HG03066 (cell line): ENCODE results near the gene TIE1.

Experiments
- ATAC-seq: cut with Tn5 transposase; IDR thresholded peaks from one replicate; pipeline ENCODE4 v1.9.1; 2021; ENCODE audit warnings: low read depth; ENCODE audit not compliant: unreplicated experiment

The TIE1 gene

DNA sequence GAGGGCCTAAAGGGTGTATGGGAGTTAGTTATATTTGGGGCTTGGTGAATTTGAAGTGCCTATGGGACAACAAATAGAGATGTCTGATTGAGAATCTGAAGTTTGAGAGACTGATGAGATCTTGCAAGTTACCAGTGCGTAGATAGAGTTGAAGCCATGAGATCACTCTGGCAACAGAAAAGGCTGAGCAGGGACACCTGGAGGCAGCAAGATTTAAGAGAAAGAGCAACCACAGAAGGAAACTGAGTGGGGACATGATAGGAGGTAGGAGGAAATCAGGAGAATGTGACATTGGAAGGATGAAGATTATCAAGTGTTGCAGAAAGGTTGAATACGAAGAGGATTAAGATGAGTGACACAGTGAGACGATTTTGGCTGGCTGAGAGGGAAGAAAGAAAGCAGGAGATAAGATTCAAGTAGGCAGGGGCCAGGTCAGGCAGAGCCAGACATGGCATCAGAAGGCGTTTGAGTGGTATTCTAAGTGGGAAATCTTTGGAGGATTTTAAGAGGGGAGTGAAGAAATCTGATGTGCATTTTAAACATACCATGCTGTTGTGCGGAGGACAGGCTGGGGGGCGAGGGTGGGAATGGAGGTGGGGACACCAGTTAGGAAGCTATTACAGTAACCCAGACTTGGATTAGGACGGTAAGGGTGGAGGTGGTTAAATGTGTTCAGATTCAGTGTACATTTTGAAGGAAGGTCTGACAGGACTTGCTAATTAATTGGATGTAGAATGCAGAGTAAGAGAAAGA, 33.8 kb downstream of the TIE1 start:
- ATAC-seq: no peak

DNA sequence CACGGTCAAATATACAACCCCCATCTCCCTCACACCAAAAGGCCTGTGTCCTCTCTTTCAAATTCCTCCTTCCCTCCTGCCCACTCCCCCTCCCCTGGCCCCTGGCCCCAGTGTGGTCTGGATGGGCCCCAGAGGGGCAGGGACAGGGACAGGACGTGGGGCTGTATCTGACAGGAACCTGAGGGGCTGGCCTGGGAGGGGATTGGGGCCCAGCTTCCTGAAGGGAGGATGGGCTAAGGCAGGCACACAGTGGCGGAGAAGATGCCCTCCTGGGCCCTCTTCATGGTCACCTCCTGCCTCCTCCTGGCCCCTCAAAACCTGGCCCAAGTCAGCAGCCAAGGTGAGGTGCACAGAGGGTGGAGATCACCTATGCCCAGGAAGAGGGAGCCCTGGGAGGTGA, 36.8 kb downstream of the TIE1 start, which contains the start of gene MPL:
Gene MPL (plus strand): TSS at position 231 of the 400 bp plus-strand sequence. CDS start 31 bp downstream, at position 262.
- no peak for ATAC-seq

DNA sequence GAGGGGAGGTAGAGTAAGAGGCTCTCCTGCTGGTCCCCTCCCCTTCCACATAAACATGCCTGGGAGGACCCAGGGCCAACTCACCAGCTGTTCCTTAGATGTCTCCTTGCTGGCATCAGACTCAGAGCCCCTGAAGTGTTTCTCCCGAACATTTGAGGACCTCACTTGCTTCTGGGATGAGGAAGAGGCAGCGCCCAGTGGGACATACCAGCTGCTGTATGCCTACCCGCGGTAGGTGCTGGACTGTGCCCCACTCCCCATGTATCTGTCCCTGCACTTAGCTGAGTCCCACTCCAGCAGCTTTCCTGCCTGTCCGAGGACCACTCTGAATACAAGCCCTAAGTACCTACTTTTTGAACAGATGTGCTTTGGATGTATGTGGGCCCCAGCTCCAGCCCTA, 37.2 kb downstream of the TIE1 start:
- ATAC-seq: no peak

DNA sequence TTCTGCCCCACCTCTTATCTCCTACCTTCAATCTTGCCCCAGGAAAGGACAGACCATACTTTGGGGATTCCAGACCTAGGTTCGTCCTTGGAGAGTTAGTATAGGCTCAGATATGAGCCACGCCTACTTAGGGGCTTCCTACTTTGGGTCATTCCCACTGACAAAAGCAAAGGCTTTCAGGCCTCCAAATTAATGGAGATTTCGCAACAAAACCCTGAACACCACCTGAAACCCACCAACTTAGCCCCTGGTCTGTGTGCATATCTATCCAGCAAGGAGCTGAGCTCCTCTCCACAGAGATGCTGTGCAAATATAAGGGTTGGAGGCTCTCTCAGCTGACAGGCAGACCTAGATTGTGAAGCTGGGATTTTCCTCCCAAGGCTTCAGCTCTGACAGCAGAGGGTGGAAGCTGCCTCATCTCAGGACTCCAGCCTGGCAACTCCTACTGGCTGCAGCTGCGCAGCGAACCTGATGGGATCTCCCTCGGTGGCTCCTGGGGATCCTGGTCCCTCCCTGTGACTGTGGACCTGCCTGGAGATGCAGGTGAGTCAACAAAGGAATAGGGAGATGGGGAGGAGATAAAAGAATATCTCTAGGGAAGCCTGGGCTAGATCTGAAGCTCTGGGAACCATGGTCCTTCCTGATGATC, 38.9 kb downstream of the TIE1 start:
- no peak for ATAC-seq

DNA sequence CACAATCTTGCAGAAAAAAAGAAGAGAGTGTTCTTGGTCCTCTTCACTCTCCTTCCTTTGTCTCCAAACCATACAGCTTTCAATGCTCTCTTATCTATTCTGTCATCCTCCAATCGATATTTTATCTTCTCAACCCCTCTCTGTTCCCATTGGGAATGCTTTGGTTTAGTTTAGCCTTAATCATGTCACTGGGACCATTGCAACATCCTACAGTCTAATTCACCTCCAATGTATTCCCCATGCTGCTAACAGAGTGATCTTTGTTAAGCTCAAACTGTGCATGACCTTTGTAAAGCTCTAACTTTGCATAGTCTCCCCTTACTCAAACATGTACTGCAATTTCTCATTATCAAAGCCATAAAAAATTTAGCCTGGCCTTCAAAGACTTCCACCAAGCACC, 39.8 kb downstream of the TIE1 start:
- no peak for ATAC-seq

DNA sequence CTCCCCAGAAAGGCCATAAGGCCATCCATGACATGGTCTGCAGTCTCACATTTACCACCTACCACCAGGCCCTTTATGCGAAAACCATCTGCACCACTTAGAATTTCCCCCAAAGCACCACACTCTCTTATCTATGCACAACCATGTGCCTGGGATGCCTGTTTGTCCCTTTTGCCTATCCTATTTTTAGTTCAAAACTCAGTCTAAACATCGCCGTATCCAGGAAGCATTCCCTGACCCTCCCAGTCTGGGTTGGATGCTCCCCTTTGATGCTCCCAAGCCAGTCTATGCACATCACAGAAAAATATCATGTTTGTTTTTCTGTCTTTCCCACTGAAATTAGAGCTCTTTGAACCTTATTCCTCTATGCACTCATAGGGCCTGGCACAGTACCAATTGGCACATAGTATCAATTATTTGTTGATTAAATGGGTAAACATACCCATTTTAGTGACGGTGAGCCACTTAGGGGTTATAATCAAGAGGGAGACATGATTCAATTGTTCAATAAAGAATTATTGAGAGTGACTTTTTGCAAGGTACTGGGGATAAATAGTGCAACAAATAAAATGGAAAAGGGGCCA, 43.6 kb downstream of the TIE1 start:
- ATAC-seq: no peak

DNA sequence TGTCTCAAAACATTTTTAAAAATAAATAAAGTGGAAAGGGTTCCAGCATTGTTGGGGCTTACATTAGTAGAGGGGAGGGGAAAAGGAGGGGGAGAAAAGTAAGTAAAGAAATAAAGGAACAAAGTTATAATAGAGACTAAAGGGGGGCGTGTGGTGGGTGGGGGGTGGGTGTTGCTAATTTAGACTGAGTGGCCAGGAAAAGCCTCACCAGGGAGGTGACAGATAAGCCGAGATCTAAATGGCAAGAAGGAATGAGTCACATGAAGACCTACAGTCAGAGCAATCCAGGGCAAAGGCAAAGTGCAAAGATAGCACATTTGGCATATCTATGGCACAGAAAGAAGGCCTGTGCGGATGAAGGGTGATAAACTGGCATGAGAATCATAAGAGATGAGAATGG, 44.3 kb downstream of the TIE1 start:
- ATAC-seq: no peak

DNA sequence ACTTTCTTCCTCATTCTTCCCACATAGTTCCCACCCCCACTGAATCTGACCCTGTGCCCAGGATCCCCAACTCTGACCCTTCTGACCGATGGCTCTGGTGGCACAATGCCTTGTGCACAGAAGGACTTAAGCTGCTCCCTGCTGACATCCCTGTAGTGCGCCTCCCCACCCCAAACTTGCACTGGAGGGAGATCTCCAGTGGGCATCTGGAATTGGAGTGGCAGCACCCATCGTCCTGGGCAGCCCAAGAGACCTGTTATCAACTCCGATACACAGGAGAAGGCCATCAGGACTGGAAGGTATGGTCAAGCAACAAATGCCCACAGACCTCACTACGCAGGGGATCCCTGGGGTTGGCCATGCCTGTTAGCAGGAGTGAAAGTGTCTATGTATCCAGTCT, 45.9 kb downstream of the TIE1 start:
- no peak for ATAC-seq

DNA sequence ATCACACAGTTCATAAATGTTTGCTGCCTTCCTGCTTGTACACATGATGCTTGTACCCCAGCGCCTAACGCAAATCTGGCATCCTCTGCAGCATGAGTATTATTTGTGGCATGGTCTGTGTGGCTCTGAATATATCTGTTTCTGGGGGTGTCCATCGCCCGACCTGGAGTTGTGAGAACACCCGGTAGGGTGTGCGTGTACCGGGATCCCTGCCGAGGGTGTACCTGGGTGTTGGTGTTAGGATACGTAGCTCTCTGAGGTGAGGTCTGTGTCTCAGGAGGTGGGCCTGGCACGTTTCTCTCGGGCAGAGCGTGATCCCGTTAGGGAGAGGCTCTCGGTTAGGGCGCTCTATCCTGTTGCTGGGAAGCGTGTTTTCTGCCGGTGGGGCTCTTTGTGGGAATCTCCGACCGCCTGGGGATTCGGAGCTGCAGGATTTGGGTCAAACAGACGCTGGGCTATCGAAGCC, 47.6 kb downstream of the TIE1 start:
- ATAC-seq: no peak

DNA sequence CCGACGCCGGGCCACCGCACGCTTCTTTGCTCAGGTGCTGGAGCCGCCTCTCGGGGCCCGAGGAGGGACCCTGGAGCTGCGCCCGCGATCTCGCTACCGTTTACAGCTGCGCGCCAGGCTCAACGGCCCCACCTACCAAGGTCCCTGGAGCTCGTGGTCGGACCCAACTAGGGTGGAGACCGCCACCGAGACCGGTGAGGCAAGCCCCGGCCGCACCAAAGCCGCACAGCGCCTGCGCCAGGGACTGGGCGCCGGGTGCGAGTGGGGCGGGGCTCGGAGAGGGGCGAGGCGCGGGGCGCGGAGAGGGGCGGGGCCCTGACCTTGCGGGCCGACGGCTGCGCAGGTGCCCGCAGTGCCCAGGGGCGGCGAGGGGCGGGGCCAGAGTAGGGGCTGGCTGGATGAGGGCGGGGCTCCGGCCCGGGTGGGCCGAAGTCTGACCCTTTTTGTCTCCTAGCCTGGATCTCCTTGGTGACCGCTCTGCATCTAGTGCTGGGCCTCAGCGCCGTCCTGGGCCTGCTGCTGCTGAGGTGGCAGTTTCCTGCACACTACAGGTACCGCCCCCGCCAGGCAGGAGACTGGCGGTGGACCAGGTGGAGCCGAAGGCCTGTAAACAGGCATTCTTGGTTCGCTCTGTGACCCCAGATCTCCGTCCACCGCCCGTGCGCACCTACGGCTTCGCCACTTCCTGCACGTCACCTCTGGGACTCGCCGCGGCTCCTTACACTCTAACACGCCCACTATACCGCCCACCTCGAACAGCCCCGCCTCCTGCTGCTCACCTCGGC, 48.2 kb downstream of the TIE1 start:
- peak; percentile 90 for ATAC-seq

DNA sequence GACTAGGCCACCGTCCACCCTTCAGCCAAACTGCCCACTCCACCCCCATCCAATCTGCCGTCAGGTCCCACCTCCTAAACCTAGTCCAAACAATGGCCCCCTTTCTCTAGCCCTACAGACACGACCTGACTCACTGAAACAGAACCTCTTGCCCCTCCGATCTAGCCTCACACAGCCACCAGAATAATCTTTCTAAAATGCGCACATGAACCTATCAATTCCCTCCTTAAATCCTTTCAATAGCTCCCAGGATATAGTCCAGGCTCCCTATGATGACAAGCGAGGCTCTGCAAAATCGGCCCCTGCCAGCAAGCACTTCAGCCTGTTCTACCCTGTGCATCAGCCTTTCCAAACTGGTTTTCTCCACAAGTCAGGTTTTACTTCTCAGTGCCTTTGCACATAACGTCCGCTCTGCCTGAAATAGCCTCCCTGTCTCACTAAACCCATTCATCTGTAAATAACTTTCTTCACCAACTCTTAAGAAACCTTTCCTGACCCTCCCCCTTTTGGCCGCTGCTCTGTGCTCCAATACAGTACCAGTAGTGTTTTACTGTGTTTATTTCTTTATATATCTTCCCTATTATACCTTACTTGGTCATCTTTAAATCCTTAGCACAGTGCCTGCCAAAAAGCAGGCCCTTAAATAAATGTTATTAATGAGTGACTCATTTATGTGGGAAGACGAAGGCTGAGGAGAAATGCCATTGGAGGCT, 49.0 kb downstream of the TIE1 start:
- ATAC-seq: no peak

DNA sequence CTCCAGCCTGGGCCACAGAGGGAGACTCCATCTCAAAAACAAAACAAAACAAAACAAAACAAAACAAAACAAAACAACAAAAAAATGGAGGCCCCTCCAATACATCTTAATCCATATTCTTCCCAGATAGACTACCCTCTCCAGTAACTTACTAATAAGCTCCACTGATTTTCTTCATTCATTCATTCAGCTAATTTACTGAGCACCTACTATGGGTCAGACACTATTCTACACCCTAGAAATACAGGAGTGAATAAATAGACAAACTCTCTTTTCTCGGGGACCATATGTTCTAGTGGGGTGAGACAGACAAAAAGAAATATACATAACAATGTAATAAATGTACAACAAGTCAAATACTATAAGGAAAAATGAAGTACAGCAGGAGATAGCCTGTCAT, 50.2 kb downstream of the TIE1 start:
- no peak for ATAC-seq

DNA sequence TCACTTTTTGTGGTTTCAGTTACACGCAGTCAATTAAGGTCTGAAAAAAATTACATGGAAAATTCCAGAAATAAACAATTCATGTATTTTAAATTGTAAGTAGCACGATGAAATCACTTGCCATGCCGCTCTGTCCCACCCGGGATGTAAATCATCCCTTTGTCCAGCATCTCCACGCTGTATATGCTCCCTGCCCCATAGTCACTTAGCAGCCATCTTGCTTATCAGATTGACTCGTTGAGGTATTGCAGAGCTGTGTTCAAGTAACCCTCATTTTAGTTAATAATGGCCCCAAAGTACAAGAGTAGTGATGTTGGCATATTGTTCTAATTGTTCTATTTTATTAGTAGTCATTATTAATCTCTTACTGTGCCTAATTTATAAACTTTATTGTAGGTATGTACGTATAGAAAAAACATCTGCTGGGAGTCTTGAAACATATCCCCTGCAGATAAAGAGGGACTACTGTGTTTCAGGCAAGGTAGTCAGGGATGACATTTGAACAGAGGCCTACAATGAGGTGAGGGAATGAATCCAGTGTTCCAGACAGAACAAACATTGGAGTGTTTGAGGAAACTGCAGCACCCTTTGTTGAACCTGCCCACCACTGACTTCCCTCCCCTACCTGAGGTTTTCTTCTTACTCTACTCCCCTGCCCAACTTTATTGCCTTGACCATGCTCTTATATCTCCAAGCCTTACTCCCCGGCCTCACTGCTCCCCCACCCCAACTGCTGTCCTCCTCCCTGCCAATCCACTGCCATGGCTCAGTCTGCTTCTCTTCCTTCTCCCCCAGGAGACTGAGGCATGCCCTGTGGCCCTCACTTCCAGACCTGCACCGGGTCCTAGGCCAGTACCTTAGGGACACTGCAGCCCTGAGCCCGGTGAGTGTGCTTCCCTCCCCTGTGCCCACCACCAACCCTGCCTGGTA, 50.9 kb downstream of the TIE1 start:
- ATAC-seq: no peak

DNA sequence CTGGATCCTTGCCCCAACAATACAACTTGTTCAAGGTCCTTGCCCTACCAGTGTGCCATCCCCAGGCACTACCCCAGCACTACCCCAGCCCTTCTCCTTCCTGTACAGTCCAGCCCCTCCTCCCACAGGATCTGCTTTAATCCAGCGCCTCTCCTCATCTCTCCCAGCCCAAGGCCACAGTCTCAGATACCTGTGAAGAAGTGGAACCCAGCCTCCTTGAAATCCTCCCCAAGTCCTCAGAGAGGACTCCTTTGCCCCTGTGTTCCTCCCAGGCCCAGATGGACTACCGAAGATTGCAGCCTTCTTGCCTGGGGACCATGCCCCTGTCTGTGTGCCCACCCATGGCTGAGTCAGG, 51.5 kb downstream of the TIE1 start:
- ATAC-seq: no peak

DNA sequence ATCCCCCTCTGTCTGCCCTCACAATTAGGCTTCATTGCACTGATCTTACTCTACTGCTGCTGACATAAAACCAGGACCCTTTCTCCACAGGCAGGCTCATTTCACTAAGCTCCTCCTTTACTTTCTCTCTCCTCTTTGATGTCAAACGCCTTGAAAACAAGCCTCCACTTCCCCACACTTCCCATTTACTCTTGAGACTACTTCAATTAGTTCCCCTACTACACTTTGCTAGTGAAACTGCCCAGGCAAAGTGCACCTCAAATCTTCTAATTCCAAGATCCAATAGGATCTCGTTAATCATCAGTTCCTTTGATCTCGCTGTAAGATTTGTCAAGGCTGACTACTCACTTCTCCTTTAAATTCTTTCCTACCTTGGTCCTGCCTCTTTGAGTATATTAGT, 52.1 kb downstream of the TIE1 start:
- ATAC-seq: no peak

DNA sequence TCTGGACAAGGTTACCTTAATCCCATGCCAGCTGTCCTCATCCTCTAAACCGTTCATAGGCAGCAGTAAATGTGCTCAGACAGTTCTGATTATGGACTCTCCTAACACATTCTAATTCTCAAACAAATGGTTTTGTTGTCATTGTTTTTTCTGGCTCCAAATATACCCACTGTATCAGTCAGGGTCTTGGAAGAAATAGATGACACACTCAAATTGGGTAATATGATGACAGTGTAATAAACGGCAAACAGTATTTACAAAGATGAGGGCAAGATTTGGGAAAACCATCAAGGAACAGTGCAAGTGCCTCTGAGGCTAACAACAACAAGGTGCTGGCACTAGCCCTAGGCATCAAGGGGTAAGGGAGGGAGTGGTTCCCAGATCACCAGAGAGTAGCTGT, 53.7 kb downstream of the TIE1 start:
- no peak for ATAC-seq

DNA sequence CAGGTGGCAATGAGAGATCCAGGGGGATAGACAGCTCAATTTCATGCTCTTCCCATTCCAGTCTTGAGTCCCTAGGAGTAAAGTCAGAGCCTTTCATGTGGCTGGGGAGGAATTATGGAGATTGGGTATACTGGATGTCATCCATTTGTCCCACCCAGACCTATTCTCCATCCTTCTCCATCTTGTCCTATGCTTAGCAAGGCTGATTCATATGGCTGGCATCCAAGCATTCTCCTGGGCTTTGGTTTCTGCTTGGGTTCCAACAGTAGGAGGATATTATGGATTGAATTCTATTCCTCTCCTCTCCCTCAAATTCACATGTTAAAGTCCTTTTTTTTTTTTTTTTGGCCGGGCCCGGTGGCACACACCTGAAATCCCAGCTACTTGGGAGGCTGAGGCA, 54.2 kb downstream of the TIE1 start:
- ATAC-seq: no peak

DNA sequence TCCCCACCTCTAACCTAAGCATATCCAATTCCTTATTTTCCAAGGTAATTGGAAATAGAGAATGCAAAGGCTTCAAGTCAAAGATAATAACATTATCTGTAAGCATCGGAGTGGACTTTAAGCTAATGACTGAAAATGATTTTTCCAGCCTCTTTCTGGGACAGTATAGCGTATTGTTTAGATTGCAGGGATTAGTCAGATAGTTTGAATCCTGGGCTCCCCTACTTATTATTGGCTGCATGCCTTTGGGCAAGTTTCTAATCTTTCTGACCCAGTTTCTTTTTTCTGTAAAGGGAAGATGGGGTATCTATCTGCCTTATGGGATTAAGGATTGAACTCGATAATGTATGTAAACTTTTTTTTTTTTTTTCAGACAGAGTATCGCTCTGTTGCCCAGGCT, 56.5 kb downstream of the TIE1 start:
- ATAC-seq: no peak

DNA sequence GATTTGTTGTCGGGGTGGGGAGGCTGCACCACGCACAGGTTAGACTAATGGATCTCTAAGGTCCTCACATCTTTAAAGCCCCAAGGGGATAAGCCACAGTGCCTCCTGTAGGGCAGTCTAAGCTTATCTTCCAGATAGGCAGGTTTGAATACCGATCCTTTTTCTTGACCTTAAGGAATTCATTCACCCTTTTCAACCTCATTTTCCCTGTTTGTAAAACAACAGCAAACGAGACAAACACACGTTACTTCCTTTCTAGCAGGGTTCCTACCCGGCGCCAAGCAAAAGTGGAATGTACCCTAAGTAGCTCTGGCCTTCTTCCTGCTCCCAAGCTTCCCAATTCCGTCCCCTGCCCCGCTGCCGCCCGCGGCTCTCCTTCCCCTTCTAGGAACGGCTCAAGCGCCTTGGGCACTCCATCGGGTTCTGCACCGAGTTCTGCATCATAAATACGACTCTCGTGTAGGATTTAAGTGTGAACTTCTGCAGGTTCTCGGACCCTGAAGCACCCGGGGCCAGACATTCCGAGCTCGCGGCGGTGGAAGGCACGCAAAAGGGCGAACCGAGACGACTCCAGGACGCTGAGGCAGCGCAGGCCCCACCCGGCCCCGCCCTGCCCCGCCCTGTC, 57.5 kb downstream of the TIE1 start:
- ATAC-seq: no peak
